ENCODE measurements around the gene LRRC4B. TPM values are rescaled to one million over a fixed set of nuclear protein-coding genes. Genes with fewer than 3 reads are reported as not detected.

LRRC4B gene, protein sequence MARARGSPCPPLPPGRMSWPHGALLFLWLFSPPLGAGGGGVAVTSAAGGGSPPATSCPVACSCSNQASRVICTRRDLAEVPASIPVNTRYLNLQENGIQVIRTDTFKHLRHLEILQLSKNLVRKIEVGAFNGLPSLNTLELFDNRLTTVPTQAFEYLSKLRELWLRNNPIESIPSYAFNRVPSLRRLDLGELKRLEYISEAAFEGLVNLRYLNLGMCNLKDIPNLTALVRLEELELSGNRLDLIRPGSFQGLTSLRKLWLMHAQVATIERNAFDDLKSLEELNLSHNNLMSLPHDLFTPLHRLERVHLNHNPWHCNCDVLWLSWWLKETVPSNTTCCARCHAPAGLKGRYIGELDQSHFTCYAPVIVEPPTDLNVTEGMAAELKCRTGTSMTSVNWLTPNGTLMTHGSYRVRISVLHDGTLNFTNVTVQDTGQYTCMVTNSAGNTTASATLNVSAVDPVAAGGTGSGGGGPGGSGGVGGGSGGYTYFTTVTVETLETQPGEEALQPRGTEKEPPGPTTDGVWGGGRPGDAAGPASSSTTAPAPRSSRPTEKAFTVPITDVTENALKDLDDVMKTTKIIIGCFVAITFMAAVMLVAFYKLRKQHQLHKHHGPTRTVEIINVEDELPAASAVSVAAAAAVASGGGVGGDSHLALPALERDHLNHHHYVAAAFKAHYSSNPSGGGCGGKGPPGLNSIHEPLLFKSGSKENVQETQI
- 11.5 and 13.4 TPM in 2 replicates for total RNA-seq (2021; fragmentation: NEBNext Ultra II Directional; extraction: Animal tissue kit (Norgen Biotek cat#: 25700))
- polyA plus RNA-seq (2011; rRNA removed): 20.8 and 21.2 TPM in 2 replicates
- polyA plus RNA-seq (2011; cell fraction: cytosol; rRNA removed): 12.4 TPM
- polyA plus RNA-seq (2011; cell fraction: nucleus; rRNA removed): 13.5 TPM
- polyA plus RNA-seq (2012, experiment 1 of 2): 9.8 to 18.5 TPM (median 14.7 TPM) in 4 replicates
- polyA plus RNA-seq (2012, experiment 2 of 2): 10.8 TPM
- polyA plus RNA-seq (2013, experiment 1 of 2): 8.9 TPM
- 8.8 TPM for polyA plus RNA-seq (2013, experiment 2 of 2)
- 7.2 and 9.8 TPM in 2 replicates for polyA minus RNA-seq (2011; rRNA and poly(A)+ RNA removed)
- polyA minus RNA-seq (2011; cell fraction: cytosol; rRNA and poly(A)+ RNA removed): 17.0 TPM
- 8.6 TPM for polyA minus RNA-seq (2011; cell fraction: nucleus; rRNA and poly(A)+ RNA removed)
- long read RNA-seq, experiment 1, partial matches to known transcripts: 1 of 16 reads
- long read RNA-seq, experiment 1, other reads (novel, unspliced or antisense): 13 of 16 reads
- long read RNA-seq, experiment 2: 0 reads

GRCh38 chr19:50567882-50568727 lies at the start of gene LRRC4B:
Gene LRRC4B, minus strand, starts transcription at chr19:50568435. Its CDS starts 19,597 bp downstream, at chr19:50548838.
- Histone ChIP-seq H3K56ac (replicated peaks; ENCODE audit: insufficient read length, low read depth, low read length) (no peak within 1 kb of the TSS), H3K79me1 (ENCODE audit: low read depth, low read length) (peaks cover 3% of the 10 kb centered on the region; the same call in 1 of the 2 replicates), H3K4me2 (ENCODE audit: insufficient read depth in 1 of 2, low read depth in 2 of 2, low read length in 2 of 2) (peak within 1 kb of the TSS; percentile 59 to 73), H3K14ac (ENCODE audit: insufficient read length) (no peak within 1 kb of the TSS), H2BK15ac (ENCODE audit: low read length) (no peak within 1 kb of the TSS), H3K27ac (ENCODE audit: low read depth, low read length) (no peak within 1 kb of the TSS), H3K23me2 (ENCODE audit: low read depth, low read length) (peaks cover 13% of the 10 kb centered on the region; the same call in 1 of the 2 replicates), H2BK5ac (ENCODE audit: low read depth, low read length) (no peak within 1 kb of the TSS; the same call in 1 of the 2 replicates), H3K27me3 (replicated peaks in 1 of 4; ENCODE audit: control insufficient read depth in 3 of 4, extremely low read depth in 1 of 4, insufficient read depth in 3 of 4, low read length in 3 of 4) (peaks cover 5 to 49% (median 39%) of the 10 kb centered on the region in 4 experiments), H3K9me3 (ENCODE audit: insufficient read depth in 2 of 2, low read depth in 1 of 2, low read length in 1 of 2) (no peaks in the 10 kb centered on the region), H3K4me1 (replicated peaks in 1 of 4; ENCODE audit: control insufficient read depth in 3 of 4, insufficient read depth in 4 of 4, low read length in 3 of 4) (peaks cover 0 to 34% (median 19%) of the 10 kb centered on the region in 4 experiments; a peak in 6 of 7 replicates), H3K4me3 (ENCODE audit: extremely low read depth in 1 of 4, insufficient read depth in 2 of 4, low read depth in 3 of 4, low read length in 4 of 4) (peak within 1 kb of the TSS; percentile 20 to 57 (median 34); a peak in 6 of 8 replicates), H3K23ac (ENCODE audit: insufficient read length) (no peak within 1 kb of the TSS), H3K9ac (replicated peaks in 1 of 4; ENCODE audit: extremely low read depth in 1 of 4, low read depth in 3 of 4, low read length in 3 of 4) (no peak within 1 kb of the TSS), H3K36me3 (ENCODE audit: control insufficient read depth in 2 of 4, insufficient read depth in 4 of 4, low read length in 3 of 4) (no peaks in the 10 kb centered on the region), H2AK5ac (ENCODE audit: low read depth, low read length) (no peak within 1 kb of the TSS), H2BK20ac (ENCODE audit: low read length) (no peak within 1 kb of the TSS), H2BK120ac (replicated peaks; ENCODE audit: low read depth, low read length) (no peak within 1 kb of the TSS), H3K18ac (ENCODE audit: extremely low read depth, low read length) (no peak within 1 kb of the TSS), H3K79me2 (ENCODE audit: control insufficient read depth in 1 of 2, insufficient read depth in 2 of 2, low read length in 2 of 2) (no peaks in the 10 kb centered on the region), H4K5ac (ENCODE audit: insufficient read length, low read depth, low read length) (no peak within 1 kb of the TSS), H2AFZ (ENCODE audit: low read length) (no peak within 1 kb of the TSS), H4K91ac (replicated peaks; ENCODE audit: insufficient read length, low read length) (no peak within 1 kb of the TSS), H4K8ac (ENCODE audit: extremely low read depth, insufficient read depth, low read length) (no peak within 1 kb of the TSS), H4K20me1 (replicated peaks in 1 of 2; ENCODE audit: control insufficient read depth in 1 of 2, insufficient read depth in 2 of 2, low read length in 2 of 2) (peaks cover 6 to 18% of the 10 kb centered on the region in 2 experiments), H3K4ac (replicated peaks; ENCODE audit: insufficient read length, low read depth, low read length) (no peak within 1 kb of the TSS), H2BK12ac (ENCODE audit: low read depth, low read length) (0 out of 2 replicates have a peak within 1 kb of the TSS, but pooled peaks have one; percentile 39)
- CTCF ChIA-PET (ENCODE audit: partially characterized antibody): no interaction called here
- TF ChIP-seq RBBP5 (IDR thresholded peaks at IDR 0.05; ENCODE audit: borderline replicate concordance, low read depth, low read length): 0 out of 2 replicates have a peak, but pooled peaks have one; percentile 10
- TF ChIP-seq, protein P1, sequence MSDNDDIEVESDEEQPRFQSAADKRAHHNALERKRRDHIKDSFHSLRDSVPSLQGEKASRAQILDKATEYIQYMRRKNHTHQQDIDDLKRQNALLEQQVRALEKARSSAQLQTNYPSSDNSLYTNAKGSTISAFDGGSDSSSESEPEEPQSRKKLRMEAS (IDR thresholded peaks at IDR 0.05): no peak
- POLR2A ChIA-PET (ENCODE audit: partially characterized antibody): interaction anchor here (1.2 to 1.5 kb wide), 2 partner anchors 8 to 15 kb away, joined by 5 read pairs; no protein-coding TSS in a partner anchor
- DNase-seq (ENCODE audit: low read depth in 1 of 2, low spot score in 2 of 2) (peak in 1 of 2 experiments; percentile 77), FAIRE-seq (no peak)
- WGBS, 2 experiments (ENCODE audit: extremely low coverage in 1 of 2, insufficient coverage in 1 of 2, insufficient read length in 1 of 2, insufficient replicate concordance in 2 of 2, low coverage in 1 of 2, low lambda C conversion rate in 2 of 2, missing lambda C conversion rate in 1 of 2): 8% methylated on average over 7 of the region's 65 CpGs; no CpG with 5 or more reads in 1 of the 2 experiments
